Neural cell (in vitro differentiated cells): ENCODE results near the gene CNTNAP2. TPM values are rescaled to one million over a fixed set of nuclear protein-coding genes. Genes with fewer than 3 reads are reported as not detected.

Source experiments
- H2AFZ ChIP-seq: fragments of 200-600, 300-800 bp; sonication (generic), shearing (Covaris generic); 2 replicates; pipeline ENCODE4 v1.6.0; 2014; ENCODE audit warnings: low read depth, mild to moderate bottlenecking, antibody characterized with exemption, low read length, moderate library complexity
- H3F3A ChIP-seq: fragments of 200-600 bp; shearing (Covaris generic); 2 replicates; pipeline ENCODE4 v1.6.1; 2016; ENCODE audit warnings: mild to moderate bottlenecking, moderate library complexity, mixed read lengths, antibody characterized with exemption, low read length; ENCODE audit not compliant: insufficient read depth, poor library complexity, severe bottlenecking
- H3K27ac ChIP-seq: fragments of 200-600, 300-800 bp; sonication (generic), shearing (Covaris generic); 2 replicates; pipeline ENCODE4 v1.5.1; 2014; ENCODE audit warnings: mild to moderate bottlenecking, low read length, moderate library complexity
- H3K27me3 ChIP-seq: fragments of 300-800, 200-600 bp; sonication (generic), shearing (Covaris generic); 2 replicates; pipeline ENCODE4 v1.6.0; 2014; ENCODE audit warnings: mild to moderate bottlenecking, low read depth, low read length, moderate library complexity; ENCODE audit not compliant: insufficient read depth
- H3K36me3 ChIP-seq: fragments of 300-800, 200-600 bp; sonication (generic), shearing (Covaris generic); 2 replicates; pipeline ENCODE4 v1.5.1; 2014; ENCODE audit warnings: mild to moderate bottlenecking, antibody characterized with exemption, low read length, moderate library complexity; ENCODE audit not compliant: insufficient read depth
- H3K4me2 ChIP-seq: fragments of 300-800, 200-600 bp; sonication (generic), shearing (Covaris generic); 2 replicates; pipeline ENCODE4 v1.6.0; 2014; ENCODE audit warnings: mild to moderate bottlenecking, low read length
- H3K4me3 ChIP-seq: fragments of 300-800, 200-600 bp; sonication (generic), shearing (Covaris generic); 2 replicates; pipeline ENCODE4 v1.5.1; 2014; ENCODE audit warnings: mild to moderate bottlenecking, low read length, moderate library complexity
- H3K79me2 ChIP-seq: fragments of 200-600 bp; shearing (Covaris generic); replicated peaks from 2 replicates; pipeline ENCODE4 v1.6.0; 2014; ENCODE audit warnings: mild to moderate bottlenecking, low read length, moderate library complexity; ENCODE audit not compliant: insufficient read depth
- H3K9ac ChIP-seq: fragments of 300-800, 200-600 bp; sonication (generic), shearing (Covaris generic); 2 replicates; pipeline ENCODE4 v1.6.1; 2016; ENCODE audit warnings: mild to moderate bottlenecking, low read length, mixed read lengths
- H3K9me2 ChIP-seq: fragments of 200-600 bp; shearing (Covaris generic); 2 replicates; pipeline ENCODE4 v1.6.1; 2016; ENCODE audit warnings: mild to moderate bottlenecking, low read length, mixed read lengths; ENCODE audit not compliant: insufficient read depth
- H3K9me3 ChIP-seq: fragments of 200-600, 300-800 bp; sonication (generic), shearing (Covaris generic); 2 replicates; pipeline ENCODE4 v1.6.1; 2016; ENCODE audit warnings: mild to moderate bottlenecking, mixed run types, low read length, moderate library complexity, mixed read lengths
- H4K20me1 ChIP-seq: fragments of 200-600 bp; shearing (Covaris generic); 2 replicates; pipeline ENCODE4 v1.6.1; 2016; ENCODE audit warnings: mild to moderate bottlenecking, mixed run types; ENCODE audit not compliant: insufficient read depth
- CTCF ChIP-seq: fragments of 450-650 bp; IDR thresholded peaks from 2 replicates; pipeline ENCODE4 v1.5.1; 2014; ENCODE audit warnings: antibody characterized with exemption, mild to moderate bottlenecking, moderate library complexity; ENCODE audit not compliant: poor library complexity, severe bottlenecking
- EP300 ChIP-seq: fragments of 450-650 bp; conservative IDR thresholded peaks from 2 replicates; pipeline ENCODE4 v1.6.1; 2014; ENCODE audit warnings: antibody characterized with exemption, mild to moderate bottlenecking, moderate library complexity; ENCODE audit not compliant: poor library complexity, severe bottlenecking
- EZH2 ChIP-seq: fragments of 200-600, 300-800 bp; shearing (Covaris generic), sonication (generic); IDR thresholded peaks from 2 replicates; pipeline ENCODE4 v1.6.1; 2014; ENCODE audit warnings: antibody characterized with exemption, low read length, borderline replicate concordance, mild to moderate bottlenecking; ENCODE audit not compliant: insufficient read depth, poor library complexity, severe bottlenecking
- MXI1 ChIP-seq: fragments of 450-650 bp; conservative IDR thresholded peaks from 2 replicates; pipeline ENCODE4 v1.6.1; 2014; ENCODE audit warnings: antibody characterized with exemption, mild to moderate bottlenecking; ENCODE audit not compliant: poor library complexity, severe bottlenecking
- POLR2AphosphoS5 ChIP-seq: IDR thresholded peaks from 2 replicates; pipeline ENCODE4 v1.6.1; 2012
- RAD21 ChIP-seq: fragments of 450-650 bp; conservative IDR thresholded peaks from 2 replicates; pipeline ENCODE4 v1.6.1; 2014; ENCODE audit warnings: antibody characterized with exemption, mild to moderate bottlenecking, moderate library complexity
- REST ChIP-seq: IDR thresholded peaks from 2 replicates; pipeline ENCODE4 v1.6.1; 2012; ENCODE audit warnings: borderline replicate concordance
- SMC3 ChIP-seq: fragments of 450-650 bp; conservative IDR thresholded peaks from 2 replicates; pipeline ENCODE4 v1.6.1; 2014; ENCODE audit warnings: antibody characterized with exemption, mild to moderate bottlenecking, moderate library complexity; ENCODE audit not compliant: poor library complexity
- TAF1 ChIP-seq: IDR thresholded peaks from 2 replicates; pipeline ENCODE4 v1.6.1; 2012; ENCODE audit warnings: low read depth
- polyA plus RNA-seq: library from polyadenylated mRNA; depleted of rRNA; stranded (reverse); fragments of >200 nt; gene quantifications from 2 replicates; pipeline ENCODE4 v1.2.3, GENCODE V29; 2014

Gene CNTNAP2
- polyA plus RNA-seq, 1 donor from 2014 or later, result 276 TPM

- Histone ChIP-seq H3K4me3 (no peak overlapping the region), H2AFZ (no peak overlapping the region), H3K9me2 (no peaks in the 10 kb centered on the region), H4K20me1 (no peaks in the 10 kb centered on the region), H3K27ac (no peak overlapping the region), H3K36me3 (no peaks in the 10 kb centered on the region), H3K27me3 (no peaks in the 10 kb centered on the region), H3K79me2 (no peaks in the 10 kb centered on the region), H3F3A (no peaks in the 10 kb centered on the region), H3K9me3 (no peaks in the 10 kb centered on the region), H3K4me2 (no peak overlapping the region), H3K9ac (no peak overlapping the region)
- TF ChIP-seq EP300 (no peak), CTCF (no peak), SMC3 (no peak), EZH2 (no peak), REST (no peak), RAD21 (no peak), TAF1 (no peak), POLR2AphosphoS5 (no peak), MXI1 (no peak)
Measured at GRCh38 chr7:146926841-146927240, 810.2 kb downstream of the CNTNAP2 start.

- Histone ChIP-seq H3K4me3 (no peak overlapping the region), H3K27me3 (no peaks in the 10 kb centered on the region), H3K79me2 (no peaks in the 10 kb centered on the region), H4K20me1 (no peaks in the 10 kb centered on the region), H2AFZ (no peak overlapping the region), H3K9me2 (no peaks in the 10 kb centered on the region), H3K36me3 (no peaks in the 10 kb centered on the region), H3K4me2 (no peak overlapping the region), H3K27ac (no peak overlapping the region), H3F3A (no peaks in the 10 kb centered on the region), H3K9me3 (no peaks in the 10 kb centered on the region), H3K9ac (no peak overlapping the region)
- no peak for TF ChIP-seq CTCF
- no peak for TF ChIP-seq REST
- TF ChIP-seq EP300, result no peak
- no peak for TF ChIP-seq RAD21
- no peak for TF ChIP-seq EZH2
- no peak for TF ChIP-seq MXI1
- no peak for TF ChIP-seq SMC3
- no peak for TF ChIP-seq POLR2AphosphoS5
- TF ChIP-seq TAF1, result no peak
Measured at GRCh38 chr7:146937836-146938235, 821.2 kb downstream of the CNTNAP2 start.
